HEK293 (cell line): Measurements from ENCODE around the gene KLHDC3.

Experiments used
- MEIS1 ChIP-seq: sonication (generic); formaldehyde crosslinking; IDR thresholded peaks from 2 replicates; pipeline ENCODE4 v1.8.1; 2022; ENCODE audit warnings: missing genetic modification reagents, mild to moderate bottlenecking, borderline replicate concordance
- PBX3 ChIP-seq: sonication (generic); formaldehyde crosslinking; IDR thresholded peaks from 2 replicates; pipeline ENCODE4 v1.8.1; 2022; ENCODE audit warnings: mild to moderate bottlenecking, moderate library complexity, missing genetic modification reagents
- SP7 ChIP-seq: fragments of 450-650 bp; formaldehyde crosslinking; IDR thresholded peaks from 2 replicates; pipeline ENCODE4 v1.5.1; 2016; ENCODE audit warnings: missing biosample characterization, missing genetic modification characterization
- YY1 ChIP-seq: fragments of 450-650 bp; formaldehyde crosslinking; IDR thresholded peaks from 2 replicates; pipeline ENCODE4 v1.5.1; 2018; ENCODE audit warnings: missing biosample characterization, missing genetic modification characterization
- ZBTB20 ChIP-seq: fragments of 450-650 bp; formaldehyde crosslinking; IDR thresholded peaks from 2 replicates; pipeline ENCODE4 v1.5.1; 2016; ENCODE audit warnings: missing biosample characterization, missing genetic modification characterization
- ZBTB44 ChIP-seq: fragments of 450-650 bp; IDR thresholded peaks from 2 replicates; pipeline ENCODE4 v1.5.1; 2018; ENCODE audit warnings: missing biosample characterization, mild to moderate bottlenecking, missing genetic modification characterization
- ZNF157 ChIP-seq: fragments of 450-650 bp; formaldehyde crosslinking; IDR thresholded peaks from 2 replicates; pipeline ENCODE4 v1.5.1; 2016; ENCODE audit warnings: missing biosample characterization, missing genetic modification characterization
- ZNF175 ChIP-seq: fragments of 450-650 bp; formaldehyde crosslinking; IDR thresholded peaks from 2 replicates; pipeline ENCODE4 v1.5.1; 2016; ENCODE audit warnings: missing biosample characterization, missing genetic modification characterization
- ZNF391 ChIP-seq: fragments of 450-650 bp; formaldehyde crosslinking; IDR thresholded peaks from 2 replicates; pipeline ENCODE4 v1.5.1; 2016; ENCODE audit warnings: low read depth, missing biosample characterization, missing genetic modification characterization, borderline replicate concordance
- ZNF555 ChIP-seq: fragments of 450-650 bp; formaldehyde crosslinking; conservative IDR thresholded peaks from 2 replicates; pipeline ENCODE4 v1.5.1; 2017; ENCODE audit warnings: missing biosample characterization, mild to moderate bottlenecking, missing genetic modification characterization, inconsistent platforms
- ZNF561 ChIP-seq: fragments of 450-650 bp; IDR thresholded peaks from 2 replicates; pipeline ENCODE4 v1.5.1; 2018; ENCODE audit warnings: missing biosample characterization, missing genetic modification characterization, borderline replicate concordance
- ZNF600 ChIP-seq: fragments of 450-650 bp; formaldehyde crosslinking; IDR thresholded peaks from 2 replicates; pipeline ENCODE4 v1.5.1; 2016; ENCODE audit warnings: missing biosample characterization, missing genetic modification characterization
- ZNF621 ChIP-seq: fragments of 450-650 bp; formaldehyde crosslinking; IDR thresholded peaks from 2 replicates; pipeline ENCODE4 v1.5.1; 2017; ENCODE audit warnings: missing biosample characterization, missing genetic modification characterization
- ZNF624 ChIP-seq: fragments of 450-650 bp; formaldehyde crosslinking; IDR thresholded peaks from 2 replicates; pipeline ENCODE4 v1.5.1; 2017; ENCODE audit warnings: missing biosample characterization, missing genetic modification characterization
- ZNF639 ChIP-seq: fragments of 450-650 bp; formaldehyde crosslinking; IDR thresholded peaks from 2 replicates; pipeline ENCODE4 v1.5.1; 2016; ENCODE audit warnings: missing biosample characterization, missing genetic modification characterization
- ZNF664 ChIP-seq: fragments of 450-650 bp; formaldehyde crosslinking; IDR thresholded peaks from 2 replicates; pipeline ENCODE4 v1.5.1; 2016; ENCODE audit warnings: missing biosample characterization, missing genetic modification characterization
- ZNF785 ChIP-seq: fragments of 450-650 bp; formaldehyde crosslinking; IDR thresholded peaks from 2 replicates; pipeline ENCODE4 v1.5.1; 2016; ENCODE audit warnings: missing biosample characterization, missing genetic modification characterization
- ZNF837 ChIP-seq: fragments of 450-650 bp; formaldehyde crosslinking; IDR thresholded peaks from 2 replicates; pipeline ENCODE4 v1.5.1; 2016; ENCODE audit warnings: missing biosample characterization, missing genetic modification characterization
- ZNF843 ChIP-seq: fragments of 450-650 bp; formaldehyde crosslinking; IDR thresholded peaks from 2 replicates; pipeline ENCODE4 v1.5.1; 2016; ENCODE audit warnings: missing biosample characterization, missing genetic modification characterization
- ZXDB ChIP-seq: fragments of 450-650 bp; formaldehyde crosslinking; IDR thresholded peaks from 2 replicates; pipeline ENCODE4 v1.5.1; 2016; ENCODE audit warnings: missing biosample characterization, missing genetic modification characterization
- TF ChIP-seq, protein P1 (sequence below): IDR thresholded peaks from 2 replicates; pipeline ENCODE4 v1.6.1; 2011; ENCODE audit warnings: mild to moderate bottlenecking, low read depth, low read length, borderline replicate concordance
- TF ChIP-seq, protein P2 (sequence below): fragments of 450-650 bp; formaldehyde crosslinking; IDR thresholded peaks from 2 replicates; pipeline ENCODE4 v1.5.1; 2016; ENCODE audit warnings: missing biosample characterization, missing genetic modification characterization
- TF ChIP-seq, protein P3 (sequence below): fragments of 450-650 bp; formaldehyde crosslinking; conservative IDR thresholded peaks from 2 replicates; pipeline ENCODE4 v1.5.1; 2016; ENCODE audit warnings: low read depth, missing biosample characterization, missing genetic modification characterization

KLHDC3 gene

DNA sequence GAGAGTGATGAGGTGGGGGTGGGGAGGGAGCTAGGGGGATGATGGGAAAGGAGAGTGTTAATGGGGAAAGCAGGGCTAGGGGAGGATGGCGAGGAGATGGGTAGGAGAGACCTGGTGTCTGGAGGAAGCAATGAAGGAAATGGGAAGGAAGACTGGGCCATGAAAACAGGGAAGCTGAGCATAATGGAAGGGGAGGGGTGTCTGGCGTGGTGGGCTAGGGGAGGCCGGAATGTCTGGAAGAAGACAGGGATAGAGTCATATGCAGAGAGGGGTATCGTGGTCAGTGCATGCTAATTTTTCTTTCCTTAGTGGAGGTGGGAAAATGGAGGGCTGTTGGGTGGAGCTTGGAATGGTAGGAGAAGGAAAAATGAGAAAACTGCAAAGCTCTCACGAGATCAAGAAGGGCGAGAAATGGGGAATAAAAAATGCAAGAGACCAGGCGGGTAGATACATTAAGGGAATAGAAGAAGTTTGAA is 423 bp downstream of the KLHDC3 start (continued):
- TF ChIP-seq ZNF624 (no peak), ZNF157 (tag by site-specific recombination) (no peak), ZNF664 (tag by site-specific recombination) (no peak), ZNF785 (no peak), ZNF600 (tag by site-specific recombination) (no peak), ZNF621 (tag by site-specific recombination) (no peak), ZNF639 (no peak), ZNF175 (tag by site-specific recombination) (no peak), PBX3 (CRISPR knock-in tag) (no peak), ZXDB (no peak), ZNF837 (tag by site-specific recombination) (no peak), SP7 (tag by site-specific recombination) (no peak; the same call in 1 of the 2 replicates), ZNF555 (tag by site-specific recombination) (no peak), ZNF843 (tag by site-specific recombination) (no peak), ZBTB20 (peak; percentile 45; the same call in 1 of the 2 replicates), MEIS1 (CRISPR knock-in tag) (no peak), YY1 (no peak), ZNF391 (no peak), ZNF561 (tag by site-specific recombination) (no peak), ZBTB44 (tag by site-specific recombination) (no peak)
- TF ChIP-seq, protein P1, sequence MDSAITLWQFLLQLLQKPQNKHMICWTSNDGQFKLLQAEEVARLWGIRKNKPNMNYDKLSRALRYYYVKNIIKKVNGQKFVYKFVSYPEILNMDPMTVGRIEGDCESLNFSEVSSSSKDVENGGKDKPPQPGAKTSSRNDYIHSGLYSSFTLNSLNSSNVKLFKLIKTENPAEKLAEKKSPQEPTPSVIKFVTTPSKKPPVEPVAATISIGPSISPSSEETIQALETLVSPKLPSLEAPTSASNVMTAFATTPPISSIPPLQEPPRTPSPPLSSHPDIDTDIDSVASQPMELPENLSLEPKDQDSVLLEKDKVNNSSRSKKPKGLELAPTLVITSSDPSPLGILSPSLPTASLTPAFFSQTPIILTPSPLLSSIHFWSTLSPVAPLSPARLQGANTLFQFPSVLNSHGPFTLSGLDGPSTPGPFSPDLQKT: no peak
- TF ChIP-seq, protein P2, sequence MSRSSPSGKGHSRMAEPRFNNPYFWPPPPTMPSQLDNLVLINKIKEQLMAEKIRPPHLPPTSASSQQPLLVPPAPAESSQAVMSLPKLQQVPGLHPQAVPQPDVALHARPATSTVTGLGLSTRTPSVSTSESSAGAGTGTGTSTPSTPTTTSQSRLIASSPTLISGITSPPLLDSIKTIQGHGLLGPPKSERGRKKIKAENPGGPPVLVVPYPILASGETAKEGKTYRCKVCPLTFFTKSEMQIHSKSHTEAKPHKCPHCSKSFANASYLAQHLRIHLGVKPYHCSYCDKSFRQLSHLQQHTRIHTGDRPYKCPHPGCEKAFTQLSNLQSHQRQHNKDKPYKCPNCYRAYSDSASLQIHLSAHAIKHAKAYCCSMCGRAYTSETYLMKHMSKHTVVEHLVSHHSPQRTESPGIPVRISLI (tag by site-specific recombination): no peak
- TF ChIP-seq, protein P3, sequence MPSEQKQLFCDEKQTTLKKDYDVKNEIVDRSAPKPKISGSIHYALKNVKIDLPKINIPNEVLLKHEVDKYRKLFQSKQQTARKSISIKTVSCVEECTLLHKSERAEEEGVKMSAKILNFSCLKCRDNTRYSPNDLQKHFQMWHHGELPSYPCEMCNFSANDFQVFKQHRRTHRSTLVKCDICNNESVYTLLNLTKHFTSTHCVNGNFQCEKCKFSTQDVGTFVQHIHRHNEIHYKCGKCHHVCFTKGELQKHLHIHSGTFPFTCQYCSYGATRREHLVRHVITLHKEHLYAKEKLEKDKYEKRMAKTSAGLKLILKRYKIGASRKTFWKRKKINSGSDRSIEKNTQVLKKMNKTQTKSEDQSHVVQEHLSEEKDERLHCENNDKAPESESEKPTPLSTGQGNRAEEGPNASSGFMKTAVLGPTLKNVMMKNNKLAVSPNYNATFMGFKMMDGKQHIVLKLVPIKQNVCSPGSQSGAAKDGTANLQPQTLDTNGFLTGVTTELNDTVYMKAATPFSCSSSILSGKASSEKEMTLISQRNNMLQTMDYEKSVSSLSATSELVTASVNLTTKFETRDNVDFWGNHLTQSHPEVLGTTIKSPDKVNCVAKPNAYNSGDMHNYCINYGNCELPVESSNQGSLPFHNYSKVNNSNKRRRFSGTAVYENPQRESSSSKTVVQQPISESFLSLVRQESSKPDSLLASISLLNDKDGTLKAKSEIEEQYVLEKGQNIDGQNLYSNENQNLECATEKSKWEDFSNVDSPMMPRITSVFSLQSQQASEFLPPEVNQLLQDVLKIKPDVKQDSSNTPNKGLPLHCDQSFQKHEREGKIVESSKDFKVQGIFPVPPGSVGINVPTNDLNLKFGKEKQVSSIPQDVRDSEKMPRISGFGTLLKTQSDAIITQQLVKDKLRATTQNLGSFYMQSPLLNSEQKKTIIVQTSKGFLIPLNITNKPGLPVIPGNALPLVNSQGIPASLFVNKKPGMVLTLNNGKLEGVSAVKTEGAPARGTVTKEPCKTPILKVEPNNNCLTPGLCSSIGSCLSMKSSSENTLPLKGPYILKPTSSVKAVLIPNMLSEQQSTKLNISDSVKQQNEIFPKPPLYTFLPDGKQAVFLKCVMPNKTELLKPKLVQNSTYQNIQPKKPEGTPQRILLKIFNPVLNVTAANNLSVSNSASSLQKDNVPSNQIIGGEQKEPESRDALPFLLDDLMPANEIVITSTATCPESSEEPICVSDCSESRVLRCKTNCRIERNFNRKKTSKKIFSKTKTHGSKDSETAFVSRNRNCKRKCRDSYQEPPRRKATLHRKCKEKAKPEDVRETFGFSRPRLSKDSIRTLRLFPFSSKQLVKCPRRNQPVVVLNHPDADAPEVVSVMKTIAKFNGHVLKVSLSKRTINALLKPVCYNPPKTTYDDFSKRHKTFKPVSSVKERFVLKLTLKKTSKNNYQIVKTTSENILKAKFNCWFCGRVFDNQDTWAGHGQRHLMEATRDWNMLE (tag by site-specific recombination): no peak
